IMR-90 (cell line): Measurements from ENCODE around the gene NCOA7. TPM values are rescaled to one million over a fixed set of nuclear protein-coding genes. Genes with fewer than 3 reads are reported as not detected.

Experiments used
- ATAC-seq: fragments of 200-7000 bp; cut with Tn5 transposase; 2 replicates; pipeline ENCODE4 v1.9.1; 2020; ENCODE audit warnings: low read depth, mild to moderate bottlenecking, moderate library complexity
- BruUV-seq: library from RNA; stranded (reverse); fragments of 400-500 nt; replicated peaks from 2 replicates; lab custom pipeline; 2021; lab: Mats Ljungman, UMichigan
- CTCF ChIA-PET: fragments of 300-600 bp; formaldehyde crosslinking; extraction: SDS; loops from one replicate; lab custom pipeline; 2021; ENCODE audit warnings: antibody characterized with exemption; lab: Yijun Ruan, JAX
- POLR2A ChIA-PET: fragments of 300-600 bp; sonication (Branson Sonifier 250); formaldehyde crosslinking; loops from one replicate; lab custom pipeline; 2022; ENCODE audit warnings: antibody characterized with exemption; ENCODE audit not compliant: unreplicated experiment; lab: Charles Lee
- DNase-seq: peaks from one replicate; pipeline ENCODE4 v3.0.0; 2013
- H2AFZ ChIP-seq: replicated peaks from 2 replicates; pipeline ENCODE3; 2013; ENCODE audit warnings: low read length, mild to moderate bottlenecking; ENCODE audit not compliant: poor library complexity
- H2AK5ac ChIP-seq: 2 replicates; pipeline ENCODE4 v1.6.1; 2013; ENCODE audit warnings: low read depth, low read length, inconsistent platforms
- H2AK9ac ChIP-seq: replicated peaks from 2 replicates; pipeline ENCODE3; 2013; ENCODE audit warnings: mild to moderate bottlenecking, low read depth, low read length, moderate library complexity; ENCODE audit not compliant: poor library complexity
- H2BK120ac ChIP-seq: 2 replicates; pipeline ENCODE4 v1.6.1; 2013; ENCODE audit warnings: low read depth, low read length, inconsistent platforms
- H2BK15ac ChIP-seq: 3 replicates; pipeline ENCODE4 v1.6.1; 2013; ENCODE audit warnings: low read depth, low read length, inconsistent platforms
- H2BK20ac ChIP-seq: 2 replicates; pipeline ENCODE4 v1.6.1; 2013; ENCODE audit warnings: low read depth, mild to moderate bottlenecking, inconsistent platforms, low read length, moderate library complexity
- H2BK5ac ChIP-seq: 2 replicates; pipeline ENCODE4 v1.6.1; 2013; ENCODE audit warnings: mild to moderate bottlenecking, low read depth, low read length, inconsistent platforms; ENCODE audit not compliant: poor library complexity, severe bottlenecking
- H3K14ac ChIP-seq: replicated peaks from 2 replicates; pipeline ENCODE4 v1.6.1; 2013; ENCODE audit warnings: low read depth, low read length, inconsistent platforms
- H3K18ac ChIP-seq: 2 replicates; pipeline ENCODE4 v1.6.1; 2013; ENCODE audit warnings: low read depth, low read length, control low read depth
- H3K23ac ChIP-seq: 2 replicates; pipeline ENCODE4 v1.6.1; 2013; ENCODE audit warnings: low read depth, low read length, inconsistent platforms
- H3K27ac ChIP-seq: 2 replicates; pipeline ENCODE4 v1.5.1; 2013; ENCODE audit warnings: mild to moderate bottlenecking, control low read depth, low read length; ENCODE audit not compliant: insufficient read depth
- H3K27me3 ChIP-seq: 2 replicates; pipeline ENCODE4 v1.6.1; 2013; ENCODE audit warnings: low read length; ENCODE audit not compliant: control insufficient read depth, insufficient read depth
- H3K36me3 ChIP-seq: 2 replicates; pipeline ENCODE4 v1.6.1; 2013; ENCODE audit warnings: low read length, mixed read lengths; ENCODE audit not compliant: control insufficient read depth, insufficient read depth
- H3K4ac ChIP-seq: 2 replicates; pipeline ENCODE4 v1.6.1; 2013; ENCODE audit warnings: low read depth, low read length, inconsistent platforms
- H3K4me1 ChIP-seq: 2 replicates; pipeline ENCODE4 v1.6.1; 2013; ENCODE audit warnings: low read length, mixed read lengths; ENCODE audit not compliant: control insufficient read depth, insufficient read depth
- H3K4me2 ChIP-seq: 2 replicates; pipeline ENCODE4 v1.6.1; 2013; ENCODE audit warnings: low read depth, mild to moderate bottlenecking, control low read depth, low read length, moderate library complexity
- H3K4me3 ChIP-seq: 2 replicates; pipeline ENCODE4 v1.5.1; 2013; ENCODE audit warnings: low read depth, mild to moderate bottlenecking, control low read depth, low read length, moderate library complexity; ENCODE audit not compliant: insufficient read depth
- H3K56ac ChIP-seq: 2 replicates; pipeline ENCODE4 v1.6.1; 2013; ENCODE audit warnings: low read length, inconsistent platforms; ENCODE audit not compliant: insufficient read depth; ENCODE audit errors: extremely low read depth
- H3K79me1 ChIP-seq, 2 experiments: 2 replicates each; pipeline ENCODE4 v1.6.1; 2013; ENCODE audit warnings: low read length in 2 of 2, inconsistent platforms in 1 of 2, low read depth in 1 of 2
- H3K9ac ChIP-seq: 2 replicates; pipeline ENCODE4 v1.6.1; 2013; ENCODE audit warnings: low read depth, low read length, control low read depth
- H3K9me1 ChIP-seq: 2 replicates; pipeline ENCODE4 v1.6.1; 2013; ENCODE audit warnings: low read length, inconsistent platforms; ENCODE audit not compliant: insufficient read depth
- H3K9me3 ChIP-seq: 2 replicates; pipeline ENCODE4 v1.6.1; 2013; ENCODE audit warnings: low read length; ENCODE audit not compliant: control insufficient read depth, insufficient read depth
- H4K20me1 ChIP-seq: 2 replicates; pipeline ENCODE4 v1.6.1; 2013; ENCODE audit warnings: low read length, inconsistent platforms; ENCODE audit not compliant: insufficient read depth
- H4K5ac ChIP-seq: 2 replicates; pipeline ENCODE4 v1.6.1; 2013; ENCODE audit warnings: mild to moderate bottlenecking, low read depth, low read length, control low read depth
- H4K8ac ChIP-seq, 2 experiments: 2 replicates each; pipeline ENCODE4 v1.6.1; 2013; ENCODE audit warnings: low read depth in 2 of 2, low read length in 2 of 2, control low read depth in 1 of 2, inconsistent platforms in 1 of 2
- H4K91ac ChIP-seq: 2 replicates; pipeline ENCODE4 v1.6.1; 2013; ENCODE audit warnings: low read depth, low read length, inconsistent platforms; ENCODE audit not compliant: insufficient read depth
- BHLHE40 ChIP-seq: fragments of 150-350 bp; IDR thresholded peaks from 2 replicates; pipeline ENCODE4 v1.6.1; 2016; ENCODE audit warnings: mild to moderate bottlenecking, low read depth, low read length
- FOS ChIP-seq: fragments of 150-350 bp; IDR thresholded peaks from 2 replicates; pipeline ENCODE4 v1.6.1; 2016; ENCODE audit warnings: low read depth, low read length
- MAZ ChIP-seq: IDR thresholded peaks from 2 replicates; pipeline ENCODE4 v1.6.1; 2012; ENCODE audit warnings: low read depth, mild to moderate bottlenecking, low read length, improper control_type of control experiment, moderate library complexity, borderline replicate concordance
- MXI1 ChIP-seq: IDR thresholded peaks from 2 replicates; pipeline ENCODE4 v1.6.1; 2012; ENCODE audit warnings: low read depth, mild to moderate bottlenecking, low read length, moderate library complexity, borderline replicate concordance
- POLR2A ChIP-seq: IDR thresholded peaks from 2 replicates; pipeline ENCODE4 v1.6.1; 2012; ENCODE audit warnings: mild to moderate bottlenecking, low read depth, low read length
- RAD21 ChIP-seq: IDR thresholded peaks from 2 replicates; pipeline ENCODE4 v1.6.1; 2012; ENCODE audit warnings: low read length, improper control_type of control experiment
- RFX5 ChIP-seq: IDR thresholded peaks from 2 replicates; pipeline ENCODE4 v1.8.0; 2012; ENCODE audit warnings: low read depth, mild to moderate bottlenecking, low read length, moderate library complexity
- WGBS, 2 experiments: methylation state at CpG; one replicate each; pipeline versions ENCODE4 v1.1.5 to v1.1.7; 2013; ENCODE audit warnings: missing lambda C conversion rate in 2 of 2; ENCODE audit not compliant: insufficient read length in 1 of 2; ENCODE audit errors: extremely low coverage in 2 of 2; 5-methylcytosine and 5-hydroxymethylcytosine counted together
- dilution Hi-C: fragments of 300-500 bp; cut with HindIII; formaldehyde crosslinking; loops from one replicate; pipeline ENCODE4 v1.14.3; 2018; ENCODE audit warnings: low sequenced_read_pairs; ENCODE audit not compliant: unreplicated experiment
- in situ Hi-C: fragments of 300-500 bp; cut with MboI; formaldehyde crosslinking; loops from 3 replicates; pipeline ENCODE4 v1.14.3; 2019; ENCODE audit warnings: low sequenced_read_pairs, inconsistent platforms, mixed read lengths
- intact Hi-C: fragments of 100-400 bp; cut with micrococcal nuclease; formaldehyde crosslinking; loops from 2 replicates; pipeline ENCODE4 v1.10.0; 2022
- polyA plus RNA-seq, 3 experiments: library from polyadenylated mRNA; depleted of rRNA; stranded (reverse); fragments of >200 nt; gene quantifications; 2 replicates each; pipeline ENCODE4 v1.2.3, GENCODE V29; 2012; ENCODE audit warnings: low replicate concordance in 1 of 3
- total RNA-seq: library from RNA; depleted of rRNA; stranded (reverse); fragments of >200 nt; gene quantifications from 2 replicates; pipeline ENCODE4 v1.2.3, GENCODE V29; 2012
- TF ChIP-seq, protein P1 (sequence below): conservative IDR thresholded peaks from 2 replicates; pipeline ENCODE4 v1.5.1; 2012; ENCODE audit warnings: mild to moderate bottlenecking, low read depth, low read length, improper control_type of control experiment

Gene NCOA7
- total and polyA plus RNA-seq, 2 of the 4 experiments (the other 2 are of a cell fraction): 12.6 to 12.9 TPM

DNA sequence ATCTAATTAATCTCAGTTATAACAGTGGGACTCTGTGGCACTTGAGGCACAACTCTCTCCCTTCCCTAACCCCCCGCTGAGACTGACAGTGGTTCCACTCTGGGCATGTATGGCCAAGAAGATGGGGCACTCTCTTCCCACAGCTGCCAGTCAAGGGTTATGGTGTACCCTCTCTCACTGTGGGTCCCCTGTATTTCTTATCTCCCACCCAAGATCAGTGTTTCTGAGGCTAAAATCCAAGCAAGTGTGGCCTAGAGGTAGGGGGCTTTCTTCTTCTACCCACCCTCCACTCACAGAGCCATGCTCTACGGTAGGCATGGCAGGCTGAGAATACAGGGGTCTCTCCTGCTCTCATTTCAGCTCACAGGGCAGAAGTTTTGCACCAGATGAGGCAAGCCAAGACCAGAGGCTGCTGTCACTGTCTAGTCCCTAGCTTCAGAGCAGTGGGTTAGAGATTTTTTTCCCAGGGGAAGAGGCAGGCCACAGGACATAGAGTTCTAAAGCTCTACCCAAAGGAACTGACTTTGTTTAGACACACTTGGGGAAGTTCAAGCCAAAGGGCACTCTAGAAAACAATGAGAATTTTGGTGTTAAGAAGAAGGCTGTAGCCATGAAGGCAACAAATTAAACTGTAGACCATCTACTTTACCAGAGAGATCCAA lies 134.1 kb downstream of the NCOA7 start:
- no peak overlapping the region for H3K4me3 ChIP-seq
- no peak for ATAC-seq
- DNase-seq: no peak
- no peak overlapping the region for H4K5ac ChIP-seq
- no peak overlapping the region for H3K14ac ChIP-seq
- H3K9ac ChIP-seq: no peak overlapping the region
- no peak overlapping the region for H2BK15ac ChIP-seq
- no CpG with 5 or more reads among the region's 2 CpGs for WGBS, 2 experiments
- H2AFZ ChIP-seq: no peak overlapping the region
- H3K36me3 ChIP-seq: peaks cover 30% of the 10 kb centered on the region
- no peaks in the 10 kb centered on the region; the same call in 1 of the 2 replicates for H3K4me1 ChIP-seq
- peak overlapping the region; percentile 33 for H2BK5ac ChIP-seq
- in situ Hi-C loops (no loop called here), dilution Hi-C loops (no loop called here), intact Hi-C loops (no loop called here)
- 0 out of 2 replicates have a peak overlapping the region, but pooled peaks have one; percentile 13 for H4K91ac ChIP-seq
- H3K9me1 ChIP-seq: peaks cover 17% of the 10 kb centered on the region
- no peak overlapping the region for H3K4me2 ChIP-seq
- no peak overlapping the region; the same call in 1 of the 2 replicates for H2BK20ac ChIP-seq
- no peak for TF ChIP-seq MAZ
- no peak for TF ChIP-seq MXI1
- TF ChIP-seq FOS: no peak
- no peak for TF ChIP-seq POLR2A
- no peak for TF ChIP-seq BHLHE40
- no peak for TF ChIP-seq RFX5
- TF ChIP-seq, protein P1, sequence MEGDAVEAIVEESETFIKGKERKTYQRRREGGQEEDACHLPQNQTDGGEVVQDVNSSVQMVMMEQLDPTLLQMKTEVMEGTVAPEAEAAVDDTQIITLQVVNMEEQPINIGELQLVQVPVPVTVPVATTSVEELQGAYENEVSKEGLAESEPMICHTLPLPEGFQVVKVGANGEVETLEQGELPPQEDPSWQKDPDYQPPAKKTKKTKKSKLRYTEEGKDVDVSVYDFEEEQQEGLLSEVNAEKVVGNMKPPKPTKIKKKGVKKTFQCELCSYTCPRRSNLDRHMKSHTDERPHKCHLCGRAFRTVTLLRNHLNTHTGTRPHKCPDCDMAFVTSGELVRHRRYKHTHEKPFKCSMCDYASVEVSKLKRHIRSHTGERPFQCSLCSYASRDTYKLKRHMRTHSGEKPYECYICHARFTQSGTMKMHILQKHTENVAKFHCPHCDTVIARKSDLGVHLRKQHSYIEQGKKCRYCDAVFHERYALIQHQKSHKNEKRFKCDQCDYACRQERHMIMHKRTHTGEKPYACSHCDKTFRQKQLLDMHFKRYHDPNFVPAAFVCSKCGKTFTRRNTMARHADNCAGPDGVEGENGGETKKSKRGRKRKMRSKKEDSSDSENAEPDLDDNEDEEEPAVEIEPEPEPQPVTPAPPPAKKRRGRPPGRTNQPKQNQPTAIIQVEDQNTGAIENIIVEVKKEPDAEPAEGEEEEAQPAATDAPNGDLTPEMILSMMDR: no peak
- TF ChIP-seq RAD21: no peak
- no peak overlapping the region for H3K56ac ChIP-seq
- H3K23ac ChIP-seq: no peak overlapping the region
- H4K20me1 ChIP-seq: no peaks in the 10 kb centered on the region
- no peaks in the 10 kb centered on the region for H3K9me3 ChIP-seq
- H3K79me1 ChIP-seq: no peaks in the 10 kb centered on the region
- no peak overlapping the region for H3K18ac ChIP-seq
- POLR2A ChIA-PET: no interaction called here
- H2AK9ac ChIP-seq: no peak overlapping the region
- no peak overlapping the region for H4K8ac ChIP-seq
- CTCF ChIA-PET: interaction anchor here (0.6 to 1.3 kb wide), 3 partner anchors 32 to 1360 kb away, joined by 3 to 4 read pairs (median 3); no protein-coding TSS in a partner anchor
- H3K4ac ChIP-seq: no peak overlapping the region; the same call in 1 of the 2 replicates
- no peak overlapping the region for H3K27ac ChIP-seq
- H2AK5ac ChIP-seq: peak overlapping the region; percentile 33; the same call in 1 of the 2 replicates
- no TSS peak for BruUV-seq
- H3K27me3 ChIP-seq: no peaks in the 10 kb centered on the region
- no peak overlapping the region for H2BK120ac ChIP-seq
